Measurements from ENCODE around the gene IL1RL2. TPM values are rescaled to one million over a fixed set of nuclear protein-coding genes. Genes with fewer than 3 reads are reported as not detected.

The IL1RL2 gene
- total and polyA plus RNA-seq, 7 donors, result 0.27 to 0.90 (median 0.60) TPM; not detected in 4

Other genes starting within 250 kb of the IL1RL2 start
- gene IL1R2, start 195.1 kb upstream of the IL1RL2 start, total RNA-seq, result 10 to 100 TPM in 2 of 4 donors, 1 to 10 TPM in 2; 3.0 to 15.9 (median 8.6) TPM
- gene IL1R2, start 195.1 kb upstream of the IL1RL2 start, polyA plus RNA-seq, result 10 to 100 TPM; 21.6 to 26.4 (median 24.6) TPM
- gene IL1R1, start 44.3 kb upstream of the IL1RL2 start, total RNA-seq, result 100 to 1,000 TPM in 1 of 4 donors, 10 to 100 TPM in 3; 41.0 to 144 (median 50.7) TPM
- gene IL1R1, start 44.3 kb upstream of the IL1RL2 start, polyA plus RNA-seq, result 10 to 100 TPM; 14.6 to 43.2 (median 34.9) TPM
- gene IL1RL1, start 124.5 kb downstream of the IL1RL2 start, total RNA-seq, result 10 to 100 TPM in 1 of 4 donors, 1 to 10 TPM in 3; 5.4 to 10.7 (median 8.7) TPM
- gene IL1RL1, start 124.5 kb downstream of the IL1RL2 start, polyA plus RNA-seq, result 1 to 10 TPM in 2 of 3 donors, under 1 TPM in 1; 0.23 to 3.0 (median 3.0) TPM
- gene IL18R1, start 168.8 kb downstream of the IL1RL2 start, total RNA-seq, result 1 to 10 TPM; 1.1 to 5.2 (median 2.4) TPM
- gene IL18R1, start 168.8 kb downstream of the IL1RL2 start, polyA plus RNA-seq, result 1 to 10 TPM in 2 of 3 donors, under 1 TPM in 1; 0.60 to 3.9 (median 1.4) TPM
- 1 to 10 TPM in 1 of 4 donors, under 1 TPM in 1, not detected in 2; 0.68 to 1.3 TPM for gene IL18RAP, start 236.1 kb downstream of the IL1RL2 start, total RNA-seq
- 1 to 10 TPM in 1 of 3 donors, under 1 TPM in 1, not detected in 1; 0.96 to 1.4 TPM for gene IL18RAP, start 236.1 kb downstream of the IL1RL2 start, polyA plus RNA-seq